Measurements from ENCODE around the gene MSRB1.
"Not testable (repeated sequence)": the region's sequence is repeated elsewhere in the genome, so short reads cannot be mapped to it uniquely, and the experiment has no call there.

The MSRB1 gene

GRCh38 chr16:1915732-1916639 lies 27.0 kb downstream of the MSRB1 start:
- DNase-seq, result no peak

GRCh38 chr16:1914988-1915387 lies 28.0 kb downstream of the MSRB1 start:
- no peak for DNase-seq

GRCh38 chr16:1914084-1914608 lies 28.9 kb downstream of the MSRB1 start:
- DNase-seq, result no peak

GRCh38 chr16:1913327-1914083 lies 29.5 kb downstream of the MSRB1 start:
- DNase-seq, result no peak

- DNase-seq, result no peak
Measured at GRCh38 chr16:1912215-1912543, 30.8 kb downstream of the MSRB1 start.

GRCh38 chr16:1911467-1912214 lies 31.4 kb downstream of the MSRB1 start:
- no peak for DNase-seq

GRCh38 chr16:1909561-1910231 lies 33.3 kb downstream of the MSRB1 start:
- no peak for DNase-seq

- no peak for DNase-seq
Measured at GRCh38 chr16:1908983-1909382, 34.0 kb downstream of the MSRB1 start.

- no peak for DNase-seq
Measured at GRCh38 chr16:1908184-1908583, 34.8 kb downstream of the MSRB1 start.

GRCh38 chr16:1907226-1907860 lies 35.7 kb downstream of the MSRB1 start:
- DNase-seq, result no peak

- DNase-seq, result no peak
Measured at GRCh38 chr16:1906846-1907165, 36.2 kb downstream of the MSRB1 start.

GRCh38 chr16:1906055-1906845 lies 36.7 kb downstream of the MSRB1 start:
- no peak for DNase-seq

- no peak for DNase-seq
Measured at GRCh38 chr16:1903845-1904840, 38.9 kb downstream of the MSRB1 start.

- no peak for DNase-seq
Measured at GRCh38 chr16:1903220-1903574, 39.8 kb downstream of the MSRB1 start.

- DNase-seq, result no peak
Measured at GRCh38 chr16:1902547-1903219, 40.3 kb downstream of the MSRB1 start.

GRCh38 chr16:1900452-1900774 lies 42.6 kb downstream of the MSRB1 start:
- no peak for DNase-seq

- no peak for DNase-seq
Measured at GRCh38 chr16:1899641-1900451, 43.2 kb downstream of the MSRB1 start.

GRCh38 chr16:1897692-1898091 lies 45.3 kb downstream of the MSRB1 start:
- not testable (repeated sequence) for DNase-seq
